HL-60/S4 treated with retinoic acid at 250 ng/mL for 4 days and 3 days (cell line): Measurements from ENCODE around the gene RBM38.

Experiments used
- in situ Hi-C: fragments of 300-500 bp; cut with MboI; formaldehyde crosslinking; loops from 2 replicates; pipeline ENCODE4 v1.7.0; 2022; ENCODE audit warnings: low sequenced_read_pairs

RBM38 gene

DNA sequence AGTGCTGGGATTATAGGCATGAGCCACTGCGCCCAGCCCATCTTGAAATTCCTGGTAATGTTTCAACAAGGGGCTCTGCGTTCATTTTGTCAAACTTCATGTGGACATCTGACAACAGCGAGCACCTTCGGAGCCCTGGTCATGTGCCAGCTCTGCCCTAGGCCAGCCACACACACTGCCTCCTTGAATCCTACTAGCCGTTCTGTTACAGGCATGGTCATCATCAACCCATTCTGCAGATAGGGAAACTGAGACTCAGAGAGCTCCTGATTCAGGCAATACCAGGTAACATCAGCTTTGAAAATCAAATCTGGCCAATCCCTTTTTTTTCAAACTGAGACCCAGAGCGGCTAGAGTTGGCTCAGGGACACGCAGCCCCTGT lies 41.3 kb downstream of the RBM38 start:
- in situ Hi-C loops, result no loop called here

DNA sequence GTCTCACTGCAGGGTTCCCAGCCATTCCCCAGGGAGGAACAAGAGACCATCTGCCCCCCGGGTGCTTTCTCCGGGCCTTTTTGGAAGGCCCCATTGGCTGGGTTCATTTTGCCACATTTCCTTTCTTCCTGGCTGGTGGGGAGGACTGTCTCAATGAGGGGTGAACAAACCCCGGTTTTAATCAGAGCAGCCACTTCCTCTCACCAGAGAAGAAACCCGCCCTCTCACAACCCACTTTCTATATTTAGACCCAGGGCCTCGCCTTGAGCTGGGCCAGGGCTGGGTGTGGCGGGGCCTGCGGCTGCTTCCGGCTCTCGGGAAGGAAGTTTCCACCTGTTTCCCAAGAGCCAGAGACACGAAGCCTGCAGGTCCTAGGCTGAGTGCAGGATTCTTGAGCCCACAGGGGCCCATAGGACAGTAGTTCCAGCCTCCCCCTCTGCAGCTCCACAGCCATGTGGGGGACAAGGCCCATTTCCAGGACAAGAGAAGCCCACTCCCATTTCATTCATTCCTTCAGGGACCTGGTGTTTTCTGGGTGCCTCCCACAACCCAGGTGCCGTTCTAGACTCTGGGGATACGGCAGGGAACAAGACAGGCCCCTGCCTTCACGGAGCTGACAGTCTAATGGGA lies 41.8 kb downstream of the RBM38 start:
- in situ Hi-C loops, result no loop called here

DNA sequence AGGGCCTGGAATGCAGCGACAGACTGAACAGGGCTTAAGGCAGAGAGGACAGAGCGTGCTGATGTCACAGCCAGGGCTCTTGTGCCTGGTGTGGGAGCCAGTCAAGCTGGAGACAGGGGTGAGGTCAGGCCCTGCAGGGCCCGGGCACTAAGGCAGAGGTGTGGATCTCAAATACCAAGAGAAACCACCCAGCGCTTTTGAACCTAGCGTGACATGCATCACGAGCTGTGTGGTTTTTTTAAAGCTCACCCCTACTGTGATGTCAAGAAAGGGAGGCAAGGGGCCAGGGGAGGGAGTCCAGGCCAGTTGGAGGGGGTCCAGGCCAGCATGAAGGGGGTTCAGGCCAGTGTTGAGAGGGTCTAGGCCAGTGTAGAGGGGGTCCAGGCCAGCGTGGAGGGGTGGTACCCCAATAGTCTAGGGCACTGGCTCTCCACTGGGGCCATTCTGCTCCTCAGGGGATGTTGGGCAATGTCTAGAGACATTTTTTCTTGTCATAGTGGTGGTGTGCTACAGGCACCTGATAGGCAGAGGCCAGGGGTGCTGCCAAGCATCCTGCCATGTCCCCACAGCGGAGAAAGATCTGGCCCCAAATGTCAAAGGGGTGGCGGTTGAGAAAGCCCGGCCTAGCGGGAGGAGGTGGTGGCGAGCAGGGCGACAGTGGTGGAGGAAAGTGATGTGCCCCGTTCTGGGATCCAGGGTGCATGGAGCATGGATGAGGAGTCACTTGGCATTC lies 42.6 kb downstream of the RBM38 start:
- in situ Hi-C loops, result no loop called here

- in situ Hi-C loops, result no loop called here
These were observed 43.1 kb downstream of the RBM38 start for GRCh38 chr20:57434390-57434700.

- in situ Hi-C loops, result no loop called here
These were observed 43.9 kb downstream of the RBM38 start for GRCh38 chr20:57435105-57435497.

GRCh38 chr20:57435498-57436222 lies 44.5 kb downstream of the RBM38 start:
- in situ Hi-C loops, result no loop called here

GRCh38 chr20:57436223-57436545 lies 45.0 kb downstream of the RBM38 start:
- in situ Hi-C loops, result no loop called here

GRCh38 chr20:57437267-57437666 lies 46.1 kb downstream of the RBM38 start:
- in situ Hi-C loops, result no loop called here

GRCh38 chr20:57437672-57438330 lies 46.6 kb downstream of the RBM38 start:
- in situ Hi-C loops, result no loop called here

DNA sequence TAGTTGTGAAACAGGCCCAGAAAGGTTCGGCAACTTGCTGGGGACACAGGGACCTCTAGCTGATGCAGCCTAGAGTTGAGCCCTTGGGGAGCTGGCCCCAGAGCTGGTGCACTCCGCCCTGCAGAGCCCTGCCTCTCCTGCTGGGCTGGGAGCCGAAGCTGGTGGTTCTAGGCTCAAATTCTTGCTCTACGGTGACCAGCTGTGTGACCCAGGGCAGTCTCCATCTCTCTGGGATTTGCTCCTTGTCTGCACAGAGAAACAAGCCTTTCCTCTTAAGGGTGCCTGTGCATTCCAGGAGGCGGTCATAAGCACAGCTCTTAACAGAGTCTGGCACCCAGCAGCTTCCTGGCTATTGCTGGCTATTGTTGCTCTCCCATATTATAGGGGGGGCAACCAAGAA lies 47.4 kb downstream of the RBM38 start:
- in situ Hi-C loops, result no loop called here

DNA sequence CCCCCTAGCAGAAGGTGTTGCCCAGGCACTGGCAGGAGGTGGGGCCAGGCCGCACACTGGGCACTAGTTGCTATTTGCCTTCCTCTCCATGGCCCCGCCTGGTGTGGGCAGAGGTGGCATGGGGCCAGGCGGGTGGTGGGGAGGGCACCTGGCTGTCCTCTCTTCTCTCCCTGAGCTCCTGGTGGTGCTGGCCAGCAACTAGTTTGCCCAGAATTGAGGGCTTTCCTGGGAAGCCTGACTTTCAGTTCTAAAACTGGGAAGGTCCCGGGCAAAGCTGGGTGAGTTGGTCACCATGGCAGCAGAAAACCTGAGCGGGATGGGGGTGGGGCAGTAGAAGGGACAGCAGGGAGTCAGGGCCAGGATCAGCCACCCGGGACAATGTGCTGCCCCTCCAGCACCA lies 48.2 kb downstream of the RBM38 start:
- in situ Hi-C loops, result no loop called here

DNA sequence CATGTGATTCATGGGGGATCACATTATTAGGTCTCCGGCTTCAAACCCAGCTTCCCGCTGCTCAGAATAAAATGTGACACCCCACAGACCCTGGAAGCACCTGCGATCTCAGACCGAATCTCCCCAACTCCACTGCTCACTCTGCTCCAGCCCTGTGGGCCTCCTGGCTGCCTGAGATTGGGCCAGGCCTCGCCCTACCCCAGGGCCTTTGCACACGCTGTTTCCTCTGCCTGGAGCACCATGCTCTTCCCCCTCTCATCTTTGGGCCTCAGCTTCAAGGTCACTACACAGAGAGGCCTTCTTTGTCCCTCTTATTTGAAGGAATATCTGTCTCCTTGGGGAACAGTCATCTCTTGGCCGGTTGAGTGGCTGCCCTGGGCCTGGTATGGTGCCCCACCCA lies 48.8 kb downstream of the RBM38 start:
- in situ Hi-C loops, result no loop called here

DNA sequence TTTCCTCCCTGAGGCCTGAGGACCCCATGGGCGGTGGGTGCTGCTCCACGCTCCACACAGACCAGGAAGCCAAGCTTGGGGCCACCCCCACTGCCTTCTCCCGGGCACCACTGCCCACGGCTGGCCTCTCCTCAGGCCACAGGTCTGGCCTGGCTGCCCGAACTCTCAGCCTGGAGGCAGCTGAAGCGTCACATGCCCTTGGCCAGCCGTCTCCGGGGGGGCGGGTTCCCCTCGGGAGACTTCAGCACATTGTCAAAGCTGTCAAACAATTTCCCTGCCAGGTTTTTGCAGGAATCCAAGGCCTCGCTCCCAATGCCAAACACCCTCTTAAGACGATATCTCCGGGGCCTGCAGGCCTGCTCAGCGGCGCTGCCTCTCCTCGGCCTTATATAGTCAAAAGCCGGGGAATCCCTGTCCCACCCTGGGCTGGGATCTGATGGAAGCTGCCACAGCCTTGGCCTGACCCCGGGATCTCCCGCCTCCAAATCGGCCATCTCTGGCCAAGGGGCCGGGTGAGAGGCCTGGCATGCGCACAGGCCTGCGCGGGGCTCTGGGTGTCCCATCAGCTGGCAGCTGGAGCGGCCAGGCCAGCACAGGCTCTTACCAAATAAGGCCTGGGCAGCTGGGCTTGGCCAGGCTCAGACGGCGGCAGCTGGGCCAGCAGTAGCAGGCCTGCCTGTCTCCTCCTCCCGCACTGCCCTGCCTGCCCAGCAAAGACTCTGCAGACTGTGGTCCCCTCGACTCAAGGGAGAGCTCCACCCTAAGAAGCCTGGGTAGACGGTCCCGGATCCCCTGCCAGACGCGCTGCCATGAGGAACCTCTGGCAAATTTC lies 49.7 kb downstream of the RBM38 start:
- in situ Hi-C loops, result no loop called here

- in situ Hi-C loops, result no loop called here
These were observed 50.4 kb downstream of the RBM38 start for GRCh38 chr20:57441510-57442154.

DNA sequence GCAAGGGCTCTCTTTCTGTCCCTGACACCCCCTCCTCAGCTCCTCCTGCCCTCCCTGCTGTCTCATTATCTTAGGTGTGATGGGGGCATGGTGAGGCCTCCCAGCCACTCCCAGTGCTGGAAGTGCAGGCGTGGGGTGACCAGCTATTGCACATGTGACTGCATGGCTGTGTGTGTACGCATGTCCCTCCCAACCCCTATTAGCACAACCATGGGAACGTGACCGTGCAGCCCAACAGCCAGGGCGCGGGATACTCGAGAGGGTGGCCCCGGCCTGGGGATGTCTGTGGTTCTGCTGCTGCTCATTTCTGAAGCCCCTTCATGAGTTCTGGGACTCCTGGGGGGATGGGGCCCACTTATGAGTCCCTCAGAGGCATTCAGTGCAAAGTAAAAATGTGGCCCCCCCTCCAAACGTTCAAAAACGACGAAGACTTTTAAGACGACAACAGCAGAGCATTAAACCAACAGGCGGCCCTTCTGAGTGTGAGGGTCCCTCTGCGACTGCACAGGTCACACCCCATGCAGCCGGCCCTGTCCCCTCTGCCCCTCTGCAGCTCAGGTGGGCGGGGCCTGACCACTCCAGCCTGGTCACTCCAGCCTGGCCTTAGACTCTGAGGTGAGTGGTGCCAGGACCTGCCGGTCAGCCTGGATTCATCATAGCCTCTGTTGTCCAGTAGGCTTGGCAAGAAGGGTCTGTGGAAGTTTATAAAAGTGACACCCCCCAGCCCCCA lies 51.1 kb downstream of the RBM38 start:
- in situ Hi-C loops, result no loop called here

- in situ Hi-C loops, result no loop called here
These were observed 51.7 kb downstream of the RBM38 start for GRCh38 chr20:57442888-57443239.

GRCh38 chr20:57443349-57444265 lies 52.4 kb downstream of the RBM38 start:
- in situ Hi-C loops, result no loop called here

DNA sequence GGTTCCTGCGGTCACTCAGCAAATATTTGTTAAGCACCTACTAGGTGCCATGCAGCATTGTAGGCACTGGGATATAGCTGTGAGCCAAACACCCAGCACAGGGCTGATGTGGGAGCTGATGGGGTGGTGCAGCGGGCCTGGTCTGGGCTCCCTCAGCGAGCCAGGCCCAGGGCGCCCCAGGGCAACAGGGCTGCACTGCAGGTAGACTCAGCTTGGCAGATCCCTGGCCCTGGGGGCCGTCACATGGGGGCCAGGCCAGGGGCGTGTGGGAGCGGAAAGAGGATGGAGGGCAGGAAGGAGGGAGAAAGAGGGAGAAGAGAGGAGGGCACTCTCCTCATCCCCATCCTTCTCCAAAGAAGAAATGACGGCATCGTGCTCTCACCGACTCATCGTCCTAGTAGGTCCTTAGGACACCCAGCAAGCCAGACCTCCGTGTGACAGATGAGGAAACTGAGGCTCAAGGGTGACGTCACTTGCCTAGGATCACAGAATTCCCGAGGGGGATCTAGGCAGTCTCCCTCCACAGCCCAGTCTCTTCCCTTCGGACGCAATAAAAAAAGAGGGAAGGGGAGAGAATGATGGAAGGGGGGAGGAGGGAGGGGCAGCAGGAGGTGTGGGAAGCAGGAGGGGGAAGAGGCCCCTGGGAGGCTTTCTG lies 53.3 kb downstream of the RBM38 start:
- in situ Hi-C loops, result no loop called here
